K562 treated with DMSO at 1 percent for 24 hours (cell line): ENCODE results near the gene GPR15. TPM values are rescaled to one million over a fixed set of nuclear protein-coding genes. Genes with fewer than 3 reads are reported as not detected.

Experiments used
- total RNA-seq: library from RNA; unstranded; fragments of 300-600 nt; gene quantifications from 2 replicates; pipeline ENCODE4 v1.2.3, GENCODE V29; 2022; ENCODE audit warnings: low read depth; ENCODE audit not compliant: insufficient read depth

GPR15 gene
- not detected in 2 replicates for total RNA-seq

GRCh38 chr3:98531622-98532274 lies at the start of gene GPR15:
Gene GPR15 (plus strand): TSS chr3:98531978. CDS start chr3:98532034, 56 bp downstream.

GRCh38 chr3:98497381-98497780 lies 34.4 kb upstream of the GPR15 start, which contains the start of gene OR5K2:
Gene OR5K2 (plus strand): TSS chr3:98497681. CDS start chr3:98497681, 0 bp downstream.

GRCh38 chr3:98522544-98523281 lies 9.1 kb upstream of the GPR15 start, which contains the start of gene CLDND1:
Gene CLDND1 (minus strand): TSS chr3:98522902. CDS start chr3:98521424, 1,478 bp downstream.

Other genes starting within 250 kb of the GPR15 start
- not detected in 2 replicates for gene OR5H2, start 249.5 kb upstream of the GPR15 start, total RNA-seq
- gene OR5K4, start 178.1 kb upstream of the GPR15 start, total RNA-seq = not detected in 2 replicates
- not detected in 2 replicates for gene OR5K3, start 141.3 kb upstream of the GPR15 start, total RNA-seq
- not detected in 2 replicates for gene OR5K1, start 68.8 kb upstream of the GPR15 start, total RNA-seq
- not detected in 2 replicates for gene OR5K2, start 34.3 kb upstream of the GPR15 start, total RNA-seq
- 37.0 and 41.2 TPM in 2 replicates for gene CLDND1, start 9.1 kb upstream of the GPR15 start, total RNA-seq
- gene CPOX, start 61.6 kb downstream of the GPR15 start, total RNA-seq = 22.7 and 28.8 TPM in 2 replicates
- not detected in 2 replicates for gene ST3GAL6, start 231.4 kb downstream of the GPR15 start, total RNA-seq